ENCODE results near the gene XDH. TPM values are rescaled to one million over a fixed set of nuclear protein-coding genes. Genes with fewer than 3 reads are reported as not detected.

Gene XDH
- total and polyA plus RNA-seq, 2 donors (not counting 1 experiment from before 2014, with no cell fraction given): 0.50 to 0.59 TPM

DNA sequence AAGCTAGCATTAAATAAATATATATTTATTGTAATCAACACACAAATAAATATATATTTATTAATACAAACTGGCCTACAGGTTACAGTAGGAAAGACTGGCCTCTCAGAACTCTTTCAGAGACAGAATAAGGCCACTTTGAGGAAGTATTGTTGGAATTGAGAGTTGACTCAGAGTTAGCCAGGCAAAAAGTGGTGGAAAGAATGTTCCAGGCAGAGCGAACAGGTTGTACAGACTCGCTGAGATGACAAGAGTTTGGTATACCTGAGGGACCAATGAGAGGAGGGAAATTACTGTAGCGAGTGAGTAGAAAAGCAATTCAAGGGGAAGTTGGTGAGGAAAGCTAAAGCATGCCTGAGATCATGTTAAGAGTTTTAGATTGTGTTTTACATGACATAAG lies 19.0 kb upstream of the XDH start:
- DNase-seq (ENCODE audit: low read depth in 2 of 2): no peak
- no peak overlapping the region for H3K4me3 ChIP-seq (replicated peaks in 1 of 4; ENCODE audit: control extremely low read depth in 1 of 4, insufficient read depth in 1 of 4, low read depth in 3 of 4, low read length in 4 of 4)
- no peaks in the 10 kb centered on the region for H3K27me3 ChIP-seq (ENCODE audit: control insufficient read depth, insufficient read depth, low read length)
- no peaks in the 10 kb centered on the region for H4K20me1 ChIP-seq (ENCODE audit: control insufficient read depth, extremely low read depth, insufficient read depth, low read length)
- no peak overlapping the region for H2AFZ ChIP-seq (ENCODE audit: low read length)
- TF ChIP-seq, protein P1, sequence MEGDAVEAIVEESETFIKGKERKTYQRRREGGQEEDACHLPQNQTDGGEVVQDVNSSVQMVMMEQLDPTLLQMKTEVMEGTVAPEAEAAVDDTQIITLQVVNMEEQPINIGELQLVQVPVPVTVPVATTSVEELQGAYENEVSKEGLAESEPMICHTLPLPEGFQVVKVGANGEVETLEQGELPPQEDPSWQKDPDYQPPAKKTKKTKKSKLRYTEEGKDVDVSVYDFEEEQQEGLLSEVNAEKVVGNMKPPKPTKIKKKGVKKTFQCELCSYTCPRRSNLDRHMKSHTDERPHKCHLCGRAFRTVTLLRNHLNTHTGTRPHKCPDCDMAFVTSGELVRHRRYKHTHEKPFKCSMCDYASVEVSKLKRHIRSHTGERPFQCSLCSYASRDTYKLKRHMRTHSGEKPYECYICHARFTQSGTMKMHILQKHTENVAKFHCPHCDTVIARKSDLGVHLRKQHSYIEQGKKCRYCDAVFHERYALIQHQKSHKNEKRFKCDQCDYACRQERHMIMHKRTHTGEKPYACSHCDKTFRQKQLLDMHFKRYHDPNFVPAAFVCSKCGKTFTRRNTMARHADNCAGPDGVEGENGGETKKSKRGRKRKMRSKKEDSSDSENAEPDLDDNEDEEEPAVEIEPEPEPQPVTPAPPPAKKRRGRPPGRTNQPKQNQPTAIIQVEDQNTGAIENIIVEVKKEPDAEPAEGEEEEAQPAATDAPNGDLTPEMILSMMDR (conservative IDR thresholded peaks at IDR 0.05 in 1 of 2, IDR thresholded peaks at IDR 0.05 in 1 of 2; ENCODE audit: low read depth in 1 of 2, low read length in 2 of 2): no peak
- no peak for TF ChIP-seq EZH2 (IDR thresholded peaks at IDR 0.05; ENCODE audit: low read length, missing control alignments)
- no peak overlapping the region for H3K27ac ChIP-seq (ENCODE audit: insufficient read depth, low read length)
- no peaks in the 10 kb centered on the region for H3K4me1 ChIP-seq (ENCODE audit: control insufficient read depth, extremely low read depth, insufficient read depth, low read length)
- H3K4me2 ChIP-seq (ENCODE audit: extremely low read depth, insufficient read depth, low read length): no peak overlapping the region
- H3K9ac ChIP-seq (ENCODE audit: insufficient read depth, low read length): no peak overlapping the region
- no peaks in the 10 kb centered on the region for H3K79me2 ChIP-seq (ENCODE audit: control insufficient read depth, insufficient read depth, low read length)
- H3K36me3 ChIP-seq (ENCODE audit: control insufficient read depth, insufficient read depth, low read length): no peaks in the 10 kb centered on the region
- H3K9me3 ChIP-seq (ENCODE audit: control insufficient read depth, insufficient read depth, low read depth, low read length): no peaks in the 10 kb centered on the region

DNA sequence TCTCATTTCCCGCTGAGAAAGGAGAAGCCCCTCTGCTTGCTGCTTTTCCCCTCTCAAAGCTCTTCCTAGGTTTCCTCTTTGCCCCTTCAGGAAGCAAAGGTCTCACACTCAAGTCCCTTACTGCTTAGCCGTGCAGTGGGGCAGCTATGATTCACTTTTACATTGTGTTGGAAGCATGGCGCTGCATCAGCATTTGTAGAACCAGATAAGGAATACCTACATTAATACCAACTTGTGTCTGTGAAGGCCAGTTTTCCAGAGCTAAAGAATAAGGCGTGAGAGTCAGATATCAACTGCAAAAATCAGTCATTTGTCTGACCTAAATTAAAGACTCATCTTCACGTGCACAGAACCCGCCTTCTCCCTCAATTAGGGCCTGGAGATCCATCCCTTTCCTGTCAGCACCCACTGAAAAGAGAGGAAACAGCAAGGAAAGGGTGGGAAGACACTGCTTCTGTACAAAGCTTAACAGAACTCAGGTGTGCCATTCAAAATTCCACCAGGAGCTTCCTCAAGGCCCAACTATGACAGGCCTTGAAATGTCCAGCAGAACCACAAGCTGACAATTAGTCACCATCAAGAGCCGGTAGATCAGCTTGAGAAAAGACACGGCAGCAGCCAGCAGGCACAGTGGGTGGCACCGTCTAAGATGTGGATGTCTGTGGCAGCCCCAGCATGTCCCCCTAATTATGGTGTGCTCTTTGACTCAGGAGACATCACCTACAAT lies 16.1 kb upstream of the XDH start:
- Histone ChIP-seq H3K27me3 (ENCODE audit: control insufficient read depth, insufficient read depth, low read length) (no peaks in the 10 kb centered on the region), H3K27ac (ENCODE audit: insufficient read depth, low read length) (no peak overlapping the region), H3K79me2 (ENCODE audit: control insufficient read depth, insufficient read depth, low read length) (no peaks in the 10 kb centered on the region), H2AFZ (ENCODE audit: low read length) (no peak overlapping the region), H4K20me1 (ENCODE audit: control insufficient read depth, extremely low read depth, insufficient read depth, low read length) (no peaks in the 10 kb centered on the region), H3K4me1 (ENCODE audit: control insufficient read depth, extremely low read depth, insufficient read depth, low read length) (no peaks in the 10 kb centered on the region), H3K4me2 (ENCODE audit: extremely low read depth, insufficient read depth, low read length) (no peak overlapping the region), H3K9me3 (ENCODE audit: control insufficient read depth, insufficient read depth, low read depth, low read length) (no peaks in the 10 kb centered on the region), H3K9ac (ENCODE audit: insufficient read depth, low read length) (no peak overlapping the region), H3K36me3 (ENCODE audit: control insufficient read depth, insufficient read depth, low read length) (no peaks in the 10 kb centered on the region), H3K4me3 (replicated peaks in 1 of 4; ENCODE audit: control extremely low read depth in 1 of 4, insufficient read depth in 1 of 4, low read depth in 3 of 4, low read length in 4 of 4) (no peak overlapping the region)
- DNase-seq (ENCODE audit: low read depth in 2 of 2): no peak
- no peak for TF ChIP-seq EZH2 (IDR thresholded peaks at IDR 0.05; ENCODE audit: low read length, missing control alignments)
- TF ChIP-seq, protein P1 (conservative IDR thresholded peaks at IDR 0.05 in 1 of 2, IDR thresholded peaks at IDR 0.05 in 1 of 2; ENCODE audit: low read depth in 1 of 2, low read length in 2 of 2): no peak

DNA sequence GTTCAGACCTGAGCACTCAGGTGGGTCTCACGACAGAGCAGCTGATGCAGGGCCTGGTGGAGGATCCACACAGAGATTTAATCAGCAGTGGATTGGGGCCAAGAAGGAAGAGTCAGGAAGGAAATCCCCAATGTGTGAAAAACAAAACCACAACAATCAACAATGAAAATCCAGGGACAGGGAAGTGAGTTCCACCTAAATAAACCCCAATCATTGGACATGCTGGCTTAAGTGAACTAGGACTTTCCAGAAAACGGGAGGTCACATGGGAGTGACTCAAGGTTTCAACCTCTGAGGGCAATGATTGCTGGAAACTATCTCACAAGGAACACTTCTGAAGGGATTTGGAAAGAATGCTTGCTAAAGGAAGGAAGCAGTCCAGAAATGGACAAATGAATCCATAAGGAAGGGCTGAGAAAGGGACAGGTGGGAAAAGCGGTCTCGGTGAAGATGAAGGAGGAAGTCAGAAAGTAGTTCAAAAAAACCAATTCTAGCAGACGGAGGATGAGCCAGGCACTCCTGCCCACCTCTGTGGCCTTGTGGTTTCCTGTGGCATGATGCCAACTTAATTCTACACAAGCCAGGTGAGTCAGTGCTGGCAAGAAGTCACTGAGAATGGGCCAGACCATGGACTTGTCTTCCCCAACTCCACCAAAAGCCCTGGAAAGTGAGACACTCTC lies 15.4 kb upstream of the XDH start:
- H3K4me2 ChIP-seq (ENCODE audit: extremely low read depth, insufficient read depth, low read length): no peak overlapping the region
- H4K20me1 ChIP-seq (ENCODE audit: control insufficient read depth, extremely low read depth, insufficient read depth, low read length): no peaks in the 10 kb centered on the region
- no peaks in the 10 kb centered on the region for H3K36me3 ChIP-seq (ENCODE audit: control insufficient read depth, insufficient read depth, low read length)
- no peaks in the 10 kb centered on the region for H3K27me3 ChIP-seq (ENCODE audit: control insufficient read depth, insufficient read depth, low read length)
- H3K4me1 ChIP-seq (ENCODE audit: control insufficient read depth, extremely low read depth, insufficient read depth, low read length): no peaks in the 10 kb centered on the region
- H3K4me3 ChIP-seq (replicated peaks in 1 of 4; ENCODE audit: control extremely low read depth in 1 of 4, insufficient read depth in 1 of 4, low read depth in 3 of 4, low read length in 4 of 4): no peak overlapping the region
- peak in 1 of 2 donors; percentile 39 for DNase-seq (ENCODE audit: low read depth in 2 of 2)
- no peaks in the 10 kb centered on the region for H3K9me3 ChIP-seq (ENCODE audit: control insufficient read depth, insufficient read depth, low read depth, low read length)
- H3K9ac ChIP-seq (ENCODE audit: insufficient read depth, low read length): no peak overlapping the region
- no peak overlapping the region for H2AFZ ChIP-seq (ENCODE audit: low read length)
- no peak for TF ChIP-seq EZH2 (IDR thresholded peaks at IDR 0.05; ENCODE audit: low read length, missing control alignments)
- TF ChIP-seq, protein P1 (conservative IDR thresholded peaks at IDR 0.05 in 1 of 2, IDR thresholded peaks at IDR 0.05 in 1 of 2; ENCODE audit: low read depth in 1 of 2, low read length in 2 of 2): no peak
- H3K27ac ChIP-seq (ENCODE audit: insufficient read depth, low read length): no peak overlapping the region
- H3K79me2 ChIP-seq (ENCODE audit: control insufficient read depth, insufficient read depth, low read length): no peaks in the 10 kb centered on the region
